ENCODE results near the gene KCNH5.

DNA sequence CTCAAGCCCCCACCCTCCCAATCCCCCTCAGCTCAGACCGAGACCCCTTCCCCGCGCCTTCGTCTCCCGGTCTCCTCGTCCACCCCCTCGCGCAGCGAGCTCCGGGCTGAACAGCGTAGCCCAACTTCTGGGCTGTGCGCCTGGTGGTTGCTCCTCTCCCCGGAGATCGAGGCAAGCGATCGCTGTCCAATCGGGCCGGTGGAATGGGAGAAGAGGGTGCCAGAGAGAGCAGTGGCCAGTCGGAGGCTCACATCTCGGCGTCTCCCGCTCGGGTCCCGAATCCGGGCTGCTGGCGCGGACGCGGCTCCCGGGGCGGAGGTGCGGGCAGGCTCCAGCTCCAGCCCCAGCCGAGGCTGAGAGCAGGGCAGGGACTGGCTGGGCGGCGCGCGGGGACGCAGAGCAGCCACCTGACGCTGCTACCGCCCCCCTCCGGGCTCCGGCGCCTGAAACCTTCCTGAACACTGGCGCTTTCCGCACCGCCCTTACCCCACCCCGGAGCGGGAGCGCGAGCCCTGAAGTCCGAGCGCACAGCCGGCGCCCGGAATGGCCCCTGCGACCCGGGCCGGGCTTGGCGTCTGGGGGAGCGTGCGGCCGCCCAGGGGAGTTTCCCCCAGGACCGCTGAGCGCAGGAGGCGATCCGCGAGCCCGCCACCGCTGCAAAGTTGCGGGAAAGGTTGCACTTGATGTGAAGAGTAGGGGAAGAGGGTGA is 508 bp upstream of the KCNH5 start:
- TF ChIP-seq CTCF (IDR thresholded peaks at IDR 0.05) (no peak), POLR2AphosphoS5 (IDR thresholded peaks at IDR 0.05) (no peak), POLR2A (IDR thresholded peaks at IDR 0.05; ENCODE audit: low read depth) (no peak)
